SK-N-SH treated with all-trans-retinoic acid at 6 μM for 48 hours (cell line): ENCODE data around the gene PLEKHA4.

Experiments
- ATAC-seq: fragments of 200-7000 bp; cut with Tn5 transposase; 3 replicates; pipeline ENCODE4 v1.9.1; 2020; ENCODE audit warnings: mild to moderate bottlenecking, moderate library complexity
- ARNTL ChIP-seq: fragments of 450-650 bp; formaldehyde crosslinking; IDR thresholded peaks from 2 replicates; pipeline ENCODE4 v1.5.0; 2020; ENCODE audit warnings: low read depth, mild to moderate bottlenecking, moderate library complexity, borderline replicate concordance
- CSDC2 ChIP-seq: fragments of 250-450 bp; sonication (Bioruptor Pico); IDR thresholded peaks from 2 replicates; pipeline ENCODE4 v1.5.0; 2020; ENCODE audit warnings: mild to moderate bottlenecking, moderate library complexity
- CSRNP3 ChIP-seq: fragments of 250-450 bp; sonication (Bioruptor Pico); IDR thresholded peaks from 2 replicates; pipeline ENCODE4 v1.5.1; 2021; ENCODE audit warnings: mild to moderate bottlenecking, moderate library complexity
- ISL1 ChIP-seq: fragments of 250-450 bp; sonication (Bioruptor Pico); IDR thresholded peaks from 2 replicates; pipeline ENCODE4 v2.1.2; 2022; ENCODE audit warnings: mild to moderate bottlenecking, moderate library complexity
- OSR1 ChIP-seq: fragments of 250-450 bp; sonication (Bioruptor Pico); IDR thresholded peaks from 2 replicates; pipeline ENCODE4 v1.8.0; 2022; ENCODE audit warnings: moderate library complexity, mild to moderate bottlenecking, inconsistent platforms
- PATZ1 ChIP-seq: fragments of 250-450 bp; sonication (Bioruptor Pico); IDR thresholded peaks from 2 replicates; pipeline ENCODE4 v1.8.0; 2020; ENCODE audit warnings: mild to moderate bottlenecking, moderate library complexity, borderline replicate concordance
- PPARA ChIP-seq: fragments of 250-450 bp; sonication (Bioruptor Pico); IDR thresholded peaks from 2 replicates; pipeline ENCODE4 v1.5.0; 2020; ENCODE audit warnings: mild to moderate bottlenecking, borderline replicate concordance
- RARB ChIP-seq: fragments of 250-450 bp; sonication (Bioruptor Pico); IDR thresholded peaks from 2 replicates; pipeline ENCODE4 v1.8.0; 2021; ENCODE audit warnings: mild to moderate bottlenecking, moderate library complexity
- SNAI2 ChIP-seq: fragments of 250-450 bp; sonication (Bioruptor Pico); IDR thresholded peaks from 2 replicates; pipeline ENCODE4 v1.5.0; 2020; ENCODE audit warnings: mild to moderate bottlenecking, moderate library complexity
- TCF4 ChIP-seq: fragments of 250-450 bp; sonication (Bioruptor Pico); IDR thresholded peaks from 2 replicates; pipeline ENCODE4 v1.8.0; 2021; ENCODE audit warnings: mild to moderate bottlenecking, moderate library complexity, borderline replicate concordance
- TOX ChIP-seq: fragments of 250-450 bp; sonication (Bioruptor Pico); IDR thresholded peaks from 2 replicates; pipeline ENCODE4 v1.8.0; 2021; ENCODE audit warnings: mild to moderate bottlenecking, moderate library complexity, borderline replicate concordance
- TSHZ2 ChIP-seq: fragments of 250-450 bp; sonication (Bioruptor Pico); IDR thresholded peaks from 2 replicates; pipeline ENCODE4 v1.5.0; 2020; ENCODE audit warnings: mild to moderate bottlenecking, moderate library complexity
- ZC3H10 ChIP-seq: fragments of 250-450 bp; sonication (Bioruptor Pico); IDR thresholded peaks from 2 replicates; pipeline ENCODE4 v1.5.1; 2021; ENCODE audit warnings: mild to moderate bottlenecking, moderate library complexity
- ZFP3 ChIP-seq: fragments of 250-450 bp; sonication (Bioruptor Pico); IDR thresholded peaks from 2 replicates; pipeline ENCODE4 v1.5.0; 2020; ENCODE audit warnings: mild to moderate bottlenecking, moderate library complexity
- ZNF565 ChIP-seq: fragments of 450-650 bp; formaldehyde crosslinking; conservative IDR thresholded peaks from 2 replicates; pipeline ENCODE4 v1.5.0; 2020; ENCODE audit warnings: low read depth, mild to moderate bottlenecking, moderate library complexity
- ZNF70 ChIP-seq: fragments of 450-650 bp; formaldehyde crosslinking; IDR thresholded peaks from 2 replicates; pipeline ENCODE4 v1.5.0; 2020; ENCODE audit warnings: mild to moderate bottlenecking, moderate library complexity
- ZNF8 ChIP-seq: fragments of 450-650 bp; formaldehyde crosslinking; IDR thresholded peaks from 2 replicates; pipeline ENCODE4 v1.5.0; 2020; ENCODE audit warnings: mild to moderate bottlenecking, moderate library complexity
- TF ChIP-seq, protein P1 (sequence below): fragments of 250-450 bp; sonication (Bioruptor Pico); IDR thresholded peaks from 2 replicates; pipeline ENCODE4 v1.5.1; 2020; ENCODE audit warnings: low read depth, mild to moderate bottlenecking, moderate library complexity
- TF ChIP-seq, protein P2 (sequence below): fragments of 250-450 bp; sonication (Bioruptor Pico); IDR thresholded peaks from 2 replicates; pipeline ENCODE4 v1.8.0; 2021; ENCODE audit warnings: low read depth, mild to moderate bottlenecking, moderate library complexity, borderline replicate concordance

Gene PLEKHA4

DNA sequence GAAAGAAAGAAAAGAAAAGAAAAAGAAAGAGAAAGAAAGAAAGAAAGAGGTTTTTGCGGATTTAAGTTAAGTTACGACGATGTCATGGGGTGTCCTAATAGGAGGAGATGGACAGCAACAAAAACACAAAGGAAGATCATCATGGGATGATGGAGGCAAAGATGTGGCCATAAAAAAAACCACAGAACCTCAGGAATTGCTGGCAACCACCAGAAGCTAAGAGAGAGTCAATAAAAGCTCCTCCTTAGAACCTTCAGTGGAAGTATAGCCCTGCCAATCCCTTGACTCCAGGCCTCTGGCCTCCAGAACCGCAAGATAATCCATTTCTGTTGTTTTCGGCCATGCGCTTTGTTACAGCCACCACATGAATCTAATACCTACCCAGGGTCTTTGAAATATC lies 11.5 kb downstream of the PLEKHA4 start (continued):
- TF ChIP-seq ZFP3 (CRISPR knock-in tag): no peak
- no peak for TF ChIP-seq PPARA (CRISPR knock-in tag)
- no peak for TF ChIP-seq ZNF565
- TF ChIP-seq ZNF8 (CRISPR knock-in tag): no peak

GRCh38 chr19:48854103-48854502 lies 14.3 kb downstream of the PLEKHA4 start:
- TF ChIP-seq ZC3H10 (CRISPR knock-in tag) (no peak), RARB (CRISPR knock-in tag) (no peak), TSHZ2 (no peak), ARNTL (no peak), CSDC2 (CRISPR knock-in tag) (no peak), ISL1 (no peak), OSR1 (CRISPR knock-in tag) (no peak), ZNF565 (no peak), TOX (no peak), CSRNP3 (CRISPR knock-in tag) (no peak), PATZ1 (CRISPR knock-in tag) (no peak), SNAI2 (CRISPR knock-in tag) (no peak)
- TF ChIP-seq, protein P1, sequence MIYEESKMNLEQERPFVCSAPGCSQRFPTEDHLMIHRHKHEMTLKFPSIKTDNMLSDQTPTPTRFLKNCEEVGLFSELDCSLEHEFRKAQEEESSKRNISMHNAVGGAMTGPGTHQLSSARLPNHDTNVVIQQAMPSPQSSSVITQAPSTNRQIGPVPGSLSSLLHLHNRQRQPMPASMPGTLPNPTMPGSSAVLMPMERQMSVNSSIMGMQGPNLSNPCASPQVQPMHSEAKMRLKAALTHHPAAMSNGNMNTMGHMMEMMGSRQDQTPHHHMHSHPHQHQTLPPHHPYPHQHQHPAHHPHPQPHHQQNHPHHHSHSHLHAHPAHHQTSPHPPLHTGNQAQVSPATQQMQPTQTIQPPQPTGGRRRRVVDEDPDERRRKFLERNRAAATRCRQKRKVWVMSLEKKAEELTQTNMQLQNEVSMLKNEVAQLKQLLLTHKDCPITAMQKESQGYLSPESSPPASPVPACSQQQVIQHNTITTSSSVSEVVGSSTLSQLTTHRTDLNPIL: no peak

GRCh38 chr19:48853483-48853882 lies 14.9 kb downstream of the PLEKHA4 start:
- no peak for ATAC-seq

More at GRCh38 chr19:48854103-48854502, 14.3 kb downstream of the PLEKHA4 start:
- ATAC-seq: no peak

More at GRCh38 chr19:48853483-48853882, 14.9 kb downstream of the PLEKHA4 start:
- no peak for TF ChIP-seq SNAI2 (CRISPR knock-in tag)
- no peak for TF ChIP-seq TCF4
- TF ChIP-seq, protein P2, sequence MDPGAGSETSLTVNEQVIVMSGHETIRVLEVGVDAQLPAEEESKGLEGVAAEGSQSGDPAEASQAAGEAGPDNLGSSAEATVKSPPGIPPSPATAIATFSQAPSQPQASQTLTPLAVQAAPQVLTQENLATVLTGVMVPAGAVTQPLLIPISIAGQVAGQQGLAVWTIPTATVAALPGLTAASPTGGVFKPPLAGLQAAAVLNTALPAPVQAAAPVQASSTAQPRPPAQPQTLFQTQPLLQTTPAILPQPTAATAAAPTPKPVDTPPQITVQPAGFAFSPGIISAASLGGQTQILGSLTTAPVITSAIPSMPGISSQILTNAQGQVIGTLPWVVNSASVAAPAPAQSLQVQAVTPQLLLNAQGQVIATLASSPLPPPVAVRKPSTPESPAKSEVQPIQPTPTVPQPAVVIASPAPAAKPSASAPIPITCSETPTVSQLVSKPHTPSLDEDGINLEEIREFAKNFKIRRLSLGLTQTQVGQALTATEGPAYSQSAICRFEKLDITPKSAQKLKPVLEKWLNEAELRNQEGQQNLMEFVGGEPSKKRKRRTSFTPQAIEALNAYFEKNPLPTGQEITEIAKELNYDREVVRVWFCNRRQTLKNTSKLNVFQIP (CRISPR knock-in tag): no peak
- TF ChIP-seq ARNTL: no peak
- no peak for TF ChIP-seq ZNF8 (CRISPR knock-in tag)
- TF ChIP-seq PPARA (CRISPR knock-in tag): no peak
- no peak for TF ChIP-seq TSHZ2
- TF ChIP-seq RARB (CRISPR knock-in tag): no peak
- TF ChIP-seq CSDC2 (CRISPR knock-in tag): no peak
- TF ChIP-seq ZC3H10 (CRISPR knock-in tag): no peak
- TF ChIP-seq ZNF70 (CRISPR knock-in tag): no peak
